ENCODE measurements around the gene BEST3. TPM values are rescaled to one million over a fixed set of nuclear protein-coding genes. Genes with fewer than 3 reads are reported as not detected.

The BEST3 gene
- total RNA-seq, 4 donors from 2014 or later: not detected

Other genes starting within 250 kb of the BEST3 start
- 10 to 100 TPM; 41.0 to 48.4 (median 47.1) TPM for gene FRS2, start 228.9 kb downstream of the BEST3 start, total RNA-seq
- gene CCT2, start 113.8 kb downstream of the BEST3 start, total RNA-seq: 100 to 1,000 TPM in 3 of 4 donors, 10 to 100 TPM in 1; 99.5 to 222 (median 129) TPM
- gene LRRC10, start 88.4 kb downstream of the BEST3 start, total RNA-seq: not detected
- 10 to 100 TPM in 2 of 4 donors, 1 to 10 TPM in 2; 8.2 to 16.1 (median 11.9) TPM for gene RAB3IP, start 39.6 kb upstream of the BEST3 start, total RNA-seq
- not detected for gene MYRFL, start 125.9 kb upstream of the BEST3 start, total RNA-seq

Measured in omental fat pad (tissue), 4 donors.